ENCODE data around the gene PPP1CA. TPM values are rescaled to one million over a fixed set of nuclear protein-coding genes. Genes with fewer than 3 reads are reported as not detected.

PPP1CA gene
- total RNA-seq, 1 donor: 169 TPM

- Histone ChIP-seq H3K4me3 (ENCODE audit: insufficient read depth, low read length) (no peak overlapping the region), H3K9me3 (ENCODE audit: low read depth, low read length) (no peaks in the 10 kb centered on the region), H4K20me1 (ENCODE audit: insufficient read depth, low read length) (no peaks in the 10 kb centered on the region), H2AFZ (ENCODE audit: low read length) (no peak overlapping the region), H3K4me1 (ENCODE audit: insufficient read depth, low read length) (peaks cover 4% of the 10 kb centered on the region), H3K4me2 (ENCODE audit: insufficient read depth, low read length) (no peak overlapping the region), H3K27me3 (ENCODE audit: insufficient read depth, low read length) (peaks cover 57% of the 10 kb centered on the region), H3K36me3 (ENCODE audit: insufficient read depth, low read length) (no peaks in the 10 kb centered on the region), H3K27ac (ENCODE audit: low read depth, low read length) (no peak overlapping the region), H3K79me2 (ENCODE audit: insufficient read depth, low read length) (no peaks in the 10 kb centered on the region)
- no peak for DNase-seq (ENCODE audit: insufficient read length, low spot score, missing footprints)
- TF ChIP-seq CTCF (IDR thresholded peaks at IDR 0.05; ENCODE audit: extremely low read depth, low read depth, low read length): no peak
These were observed 7.6 kb upstream of the PPP1CA start for GRCh38 chr11:67409261-67409666.

- H3K9me3 ChIP-seq (ENCODE audit: low read depth, low read length): no peaks in the 10 kb centered on the region
- H2AFZ ChIP-seq (ENCODE audit: low read length): no peak overlapping the region
- no peaks in the 10 kb centered on the region for H3K79me2 ChIP-seq (ENCODE audit: insufficient read depth, low read length)
- no peak for TF ChIP-seq CTCF (IDR thresholded peaks at IDR 0.05; ENCODE audit: extremely low read depth, low read depth, low read length)
- no peak for DNase-seq (ENCODE audit: insufficient read length, low spot score, missing footprints)
- H4K20me1 ChIP-seq (ENCODE audit: insufficient read depth, low read length): no peaks in the 10 kb centered on the region
- peaks cover 57% of the 10 kb centered on the region for H3K27me3 ChIP-seq (ENCODE audit: insufficient read depth, low read length)
- H3K27ac ChIP-seq (ENCODE audit: low read depth, low read length): no peak overlapping the region
- H3K4me3 ChIP-seq (ENCODE audit: insufficient read depth, low read length): no peak overlapping the region
- H3K4me2 ChIP-seq (ENCODE audit: insufficient read depth, low read length): no peak overlapping the region
- no peaks in the 10 kb centered on the region for H3K36me3 ChIP-seq (ENCODE audit: insufficient read depth, low read length)
- peaks cover 4% of the 10 kb centered on the region for H3K4me1 ChIP-seq (ENCODE audit: insufficient read depth, low read length)
These were observed 7.0 kb upstream of the PPP1CA start for GRCh38 chr11:67408437-67409200.

GRCh38 chr11:67407688-67408163 lies 6.1 kb upstream of the PPP1CA start:
- no peak for DNase-seq (ENCODE audit: insufficient read length, low spot score, missing footprints)
- Histone ChIP-seq H3K9me3 (ENCODE audit: low read depth, low read length) (no peaks in the 10 kb centered on the region), H2AFZ (ENCODE audit: low read length) (no peak overlapping the region), H3K27me3 (ENCODE audit: insufficient read depth, low read length) (peaks cover 50% of the 10 kb centered on the region), H3K4me1 (ENCODE audit: insufficient read depth, low read length) (peaks cover 4% of the 10 kb centered on the region), H3K27ac (ENCODE audit: low read depth, low read length) (no peak overlapping the region), H3K79me2 (ENCODE audit: insufficient read depth, low read length) (no peaks in the 10 kb centered on the region), H3K4me3 (ENCODE audit: insufficient read depth, low read length) (no peak overlapping the region), H3K4me2 (ENCODE audit: insufficient read depth, low read length) (no peak overlapping the region), H4K20me1 (ENCODE audit: insufficient read depth, low read length) (no peaks in the 10 kb centered on the region), H3K36me3 (ENCODE audit: insufficient read depth, low read length) (no peaks in the 10 kb centered on the region)
- TF ChIP-seq CTCF (IDR thresholded peaks at IDR 0.05; ENCODE audit: extremely low read depth, low read depth, low read length): no peak

GRCh38 chr11:67406969-67407687 lies 5.5 kb upstream of the PPP1CA start:
- H3K9me3 ChIP-seq (ENCODE audit: low read depth, low read length): no peaks in the 10 kb centered on the region
- peaks cover 45% of the 10 kb centered on the region for H3K27me3 ChIP-seq (ENCODE audit: insufficient read depth, low read length)
- no peak overlapping the region for H3K4me2 ChIP-seq (ENCODE audit: insufficient read depth, low read length)
- TF ChIP-seq CTCF (IDR thresholded peaks at IDR 0.05; ENCODE audit: extremely low read depth, low read depth, low read length): no peak
- no peak overlapping the region for H2AFZ ChIP-seq (ENCODE audit: low read length)
- no peaks in the 10 kb centered on the region for H3K79me2 ChIP-seq (ENCODE audit: insufficient read depth, low read length)
- DNase-seq (ENCODE audit: insufficient read length, low spot score, missing footprints): peak; percentile 96
- peaks cover 5% of the 10 kb centered on the region for H3K4me1 ChIP-seq (ENCODE audit: insufficient read depth, low read length)
- no peak overlapping the region for H3K27ac ChIP-seq (ENCODE audit: low read depth, low read length)
- no peaks in the 10 kb centered on the region for H3K36me3 ChIP-seq (ENCODE audit: insufficient read depth, low read length)
- no peak overlapping the region for H3K4me3 ChIP-seq (ENCODE audit: insufficient read depth, low read length)
- H4K20me1 ChIP-seq (ENCODE audit: insufficient read depth, low read length): no peaks in the 10 kb centered on the region
